GM23338 (cell line): ENCODE results near the gene SVIL. TPM values are rescaled to one million over a fixed set of nuclear protein-coding genes. Genes with fewer than 3 reads are reported as not detected.

ENCODE experiments used
- ATAC-seq: fragments of 200-7000 bp; cut with Tn5 transposase; 3 replicates; pipeline ENCODE4 v1.9.1; 2020
- DNase-seq: peaks from one replicate; pipeline ENCODE4 v3.0.0-alpha.2; 2015; ENCODE audit warnings: low spot score
- H2AFZ ChIP-seq: fragments of 200-600 bp; sonication (generic); 2 replicates; pipeline ENCODE4 v1.8.0; 2016; ENCODE audit warnings: antibody characterized with exemption, mild to moderate bottlenecking, moderate library complexity
- H3F3A ChIP-seq: fragments of 200-600 bp; sonication (generic); replicated peaks from 2 replicates; pipeline ENCODE4 v1.8.0; 2017; ENCODE audit warnings: antibody characterized with exemption, mixed run types, low read depth
- H3K27ac ChIP-seq: fragments of 200-600 bp; sonication (generic); 2 replicates; pipeline ENCODE4 v1.6.1; 2016; ENCODE audit warnings: low read depth
- H3K27me3 ChIP-seq: fragments of 200-600 bp; sonication (generic); 2 replicates; pipeline ENCODE4 v1.8.0; 2016; ENCODE audit warnings: mild to moderate bottlenecking, mixed run types, moderate library complexity; ENCODE audit not compliant: insufficient read depth
- H3K36me3 ChIP-seq: fragments of 200-600 bp; sonication (generic); 2 replicates; pipeline ENCODE4 v1.8.0; 2016; ENCODE audit warnings: mild to moderate bottlenecking; ENCODE audit not compliant: insufficient read depth
- H3K4me1 ChIP-seq: fragments of 200-600 bp; sonication (generic); 2 replicates; pipeline ENCODE4 v1.8.0; 2016; ENCODE audit warnings: mild to moderate bottlenecking, moderate library complexity; ENCODE audit not compliant: insufficient read depth
- H3K4me2 ChIP-seq: fragments of 200-600 bp; sonication (generic); 2 replicates; pipeline ENCODE4 v1.7.1; 2017; ENCODE audit warnings: mixed run types
- H3K4me3 ChIP-seq: fragments of 200-600 bp; sonication (generic); 2 replicates; pipeline ENCODE4 v1.6.1; 2016; ENCODE audit warnings: mixed run types
- H3K79me2 ChIP-seq: fragments of 200-600 bp; sonication (generic); replicated peaks from 2 replicates; pipeline ENCODE4 v1.8.0; 2017; ENCODE audit warnings: mild to moderate bottlenecking; ENCODE audit not compliant: insufficient read depth
- H3K9me2 ChIP-seq: fragments of 200-600 bp; sonication (generic); 2 replicates; pipeline ENCODE4 v1.8.0; 2017; ENCODE audit not compliant: insufficient read depth
- H4K20me1 ChIP-seq: fragments of 200-600 bp; sonication (generic); replicated peaks from 2 replicates; pipeline ENCODE4 v1.8.0; 2017; ENCODE audit warnings: mild to moderate bottlenecking; ENCODE audit not compliant: insufficient read depth
- H3K27ac Mint-ChIP-seq: 2 replicates; pipeline ENCODE4 v1.8.0; 2020; ENCODE audit warnings: inconsistent platforms, mild to moderate bottlenecking, moderate library complexity, mixed read lengths
- H3K27me3 Mint-ChIP-seq: 3 replicates; pipeline ENCODE4 v1.8.0; 2022; ENCODE audit warnings: low read depth, mild to moderate bottlenecking, moderate library complexity, mixed read lengths, inconsistent platforms; ENCODE audit not compliant: insufficient read depth, poor library complexity
- H3K36me3 Mint-ChIP-seq: 3 replicates; pipeline ENCODE4 v1.8.0; 2021; ENCODE audit warnings: low read depth, mild to moderate bottlenecking, inconsistent platforms, moderate library complexity, mixed read lengths
- H3K4me1 Mint-ChIP-seq: 3 replicates; pipeline ENCODE4 v1.8.0; 2020; ENCODE audit warnings: mild to moderate bottlenecking, inconsistent platforms, mixed read lengths
- H3K4me3 Mint-ChIP-seq: 3 replicates; pipeline ENCODE4 v1.8.0; 2021; ENCODE audit warnings: moderate library complexity, mild to moderate bottlenecking, inconsistent platforms, mixed read lengths
- H3K9me3 Mint-ChIP-seq: 3 replicates; pipeline ENCODE4 v1.8.0; 2020; ENCODE audit warnings: moderate library complexity, mild to moderate bottlenecking, inconsistent platforms, mixed read lengths
- CREB1 ChIP-seq: fragments of 250-450 bp; sonication (Bioruptor Pico); IDR thresholded peaks from 2 replicates; pipeline ENCODE4 v1.5.0; 2020; ENCODE audit warnings: low read depth, mild to moderate bottlenecking, moderate library complexity
- EZH2 ChIP-seq: fragments of 200-600 bp; sonication (generic); IDR thresholded peaks from one replicate; pipeline ENCODE4 v1.8.0; 2017; ENCODE audit warnings: antibody characterized with exemption, mild to moderate bottlenecking, low read depth; ENCODE audit not compliant: unreplicated experiment
- EZH2phosphoT487 ChIP-seq: fragments of 200-600 bp; sonication (generic); IDR thresholded peaks from one replicate; pipeline ENCODE4 v1.8.1; 2018; ENCODE audit warnings: antibody characterized with exemption; ENCODE audit not compliant: unreplicated experiment
- POLR2AphosphoS5 ChIP-seq: IDR thresholded peaks from 2 replicates; pipeline ENCODE4 v1.6.1; 2016; ENCODE audit warnings: antibody characterized with exemption, low read depth
- REST ChIP-seq: IDR thresholded peaks from one replicate; pipeline ENCODE4 v1.6.1; 2018; ENCODE audit warnings: antibody characterized with exemption; ENCODE audit not compliant: unreplicated experiment
- STAT1 ChIP-seq: IDR thresholded peaks from one replicate; pipeline ENCODE4 v1.6.1; 2016; ENCODE audit warnings: antibody characterized with exemption; ENCODE audit not compliant: unreplicated experiment
- ZNF114 ChIP-seq: fragments of 250-450 bp; sonication (Bioruptor Pico); IDR thresholded peaks from 2 replicates; pipeline ENCODE4 v1.5.0; 2020; ENCODE audit warnings: mild to moderate bottlenecking, moderate library complexity
- ZNF331 ChIP-seq: fragments of 250-450 bp; sonication (Bioruptor Pico); IDR thresholded peaks from 2 replicates; pipeline ENCODE4 v1.5.0; 2020; ENCODE audit warnings: low read depth, mild to moderate bottlenecking, moderate library complexity
- ZNF462 ChIP-seq: fragments of 250-450 bp; sonication (Bioruptor Pico); IDR thresholded peaks from 2 replicates; pipeline ENCODE4 v1.5.0; 2020; ENCODE audit warnings: mild to moderate bottlenecking, moderate library complexity
- polyA plus RNA-seq: library from polyadenylated mRNA; unstranded; fragments of >200 nt; fragmentation: Nextera tagmentation; extraction: Ambion mirVana; gene quantifications from 2 replicates; pipeline ENCODE4 v1.2.1, GENCODE V29; 2016
- total RNA-seq: library from RNA; depleted of rRNA; stranded (reverse); fragments of >200 nt; shearing (Covaris generic); gene quantifications from 2 replicates; pipeline ENCODE4 v1.2.3, GENCODE V29; 2014
- TF ChIP-seq, protein P1 (sequence below): IDR thresholded peaks from 2 replicates; pipeline ENCODE4 v1.6.1; 2016; ENCODE audit warnings: antibody characterized with exemption

SVIL gene
- total and polyA plus RNA-seq, 2 experiments from 2014 or later: 8.8 to 34.9 TPM

GRCh38 chr10:29569795-29570194, 65.0 kb downstream of the SVIL start:
- Histone ChIP-seq H3K79me2 (no peaks in the 10 kb centered on the region), H3K4me3 (no peak overlapping the region), H3K27ac (no peak overlapping the region), H3K27me3 (no peaks in the 10 kb centered on the region), H3K9me2 (no peaks in the 10 kb centered on the region), H2AFZ (no peak overlapping the region), H3K36me3 (no peaks in the 10 kb centered on the region), H4K20me1 (no peaks in the 10 kb centered on the region), H3K4me1 (peaks cover 19% of the 10 kb centered on the region), H3F3A (no peaks in the 10 kb centered on the region), H3K4me2 (0 out of 2 replicates have a peak overlapping the region, but pooled peaks have one; percentile 5)
- Mint-ChIP-seq H3K4me3 (no peak overlapping the region), H3K27me3 (peaks cover 4% of the 10 kb centered on the region), H3K9me3 (no peaks in the 10 kb centered on the region; the same call in 2 of the 3 replicates), H3K27ac (no peak overlapping the region; the same call in 1 of the 2 replicates), H3K36me3 (no peaks in the 10 kb centered on the region), H3K4me1 (peaks cover 41% of the 10 kb centered on the region)
- TF ChIP-seq EZH2 (no peak), POLR2AphosphoS5 (no peak)
- ATAC-seq: no peak
- DNase-seq: no peak

DNA sequence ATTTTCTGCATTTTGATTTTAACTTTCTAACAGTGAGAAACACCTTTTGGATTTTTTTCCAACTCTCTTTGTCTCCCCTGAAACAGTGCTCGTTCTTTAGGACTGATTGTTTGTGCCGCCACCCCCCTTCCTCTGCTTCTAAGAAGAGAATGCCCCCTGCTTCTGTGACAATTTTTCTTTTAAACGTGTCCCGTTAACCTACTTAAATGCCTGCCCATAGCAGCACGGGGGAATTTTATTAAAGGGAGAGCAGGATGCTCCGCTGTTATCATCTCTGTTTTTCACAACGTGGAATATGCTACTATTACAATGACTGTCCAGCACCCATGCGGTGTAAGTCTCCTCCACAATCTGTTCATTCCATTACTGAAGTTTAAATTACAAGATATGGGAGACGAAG, 67.8 kb downstream of the SVIL start:
- no peak overlapping the region for H3K27ac Mint-ChIP-seq
- no peak overlapping the region for H3K4me2 ChIP-seq
- H3K27ac ChIP-seq: no peak overlapping the region
- TF ChIP-seq REST: no peak
- TF ChIP-seq ZNF331: no peak
- no peak for TF ChIP-seq ZNF114 (CRISPR knock-in tag)
- TF ChIP-seq, protein P1, sequence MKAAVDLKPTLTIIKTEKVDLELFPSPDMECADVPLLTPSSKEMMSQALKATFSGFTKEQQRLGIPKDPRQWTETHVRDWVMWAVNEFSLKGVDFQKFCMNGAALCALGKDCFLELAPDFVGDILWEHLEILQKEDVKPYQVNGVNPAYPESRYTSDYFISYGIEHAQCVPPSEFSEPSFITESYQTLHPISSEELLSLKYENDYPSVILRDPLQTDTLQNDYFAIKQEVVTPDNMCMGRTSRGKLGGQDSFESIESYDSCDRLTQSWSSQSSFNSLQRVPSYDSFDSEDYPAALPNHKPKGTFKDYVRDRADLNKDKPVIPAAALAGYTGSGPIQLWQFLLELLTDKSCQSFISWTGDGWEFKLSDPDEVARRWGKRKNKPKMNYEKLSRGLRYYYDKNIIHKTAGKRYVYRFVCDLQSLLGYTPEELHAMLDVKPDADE: no peak
- no peak for TF ChIP-seq ZNF462 (CRISPR knock-in tag)
- TF ChIP-seq EZH2phosphoT487: no peak
- no peak for TF ChIP-seq POLR2AphosphoS5
- no peak for TF ChIP-seq CREB1 (CRISPR knock-in tag)
- TF ChIP-seq STAT1: no peak

More for the DNA sequence above, 67.8 kb downstream of the SVIL start:
- Histone ChIP-seq H3K4me1 (peaks cover 19% of the 10 kb centered on the region), H3F3A (no peaks in the 10 kb centered on the region), H3K4me3 (no peak overlapping the region), H4K20me1 (no peaks in the 10 kb centered on the region), H3K36me3 (no peaks in the 10 kb centered on the region), H3K79me2 (no peaks in the 10 kb centered on the region), H2AFZ (no peak overlapping the region), H3K9me2 (no peaks in the 10 kb centered on the region), H3K27me3 (no peaks in the 10 kb centered on the region)
- Mint-ChIP-seq H3K4me3 (no peak overlapping the region), H3K9me3 (no peaks in the 10 kb centered on the region), H3K27me3 (peaks cover 4% of the 10 kb centered on the region), H3K36me3 (no peaks in the 10 kb centered on the region), H3K4me1 (peaks cover 62% of the 10 kb centered on the region)
- no peak for DNase-seq
- ATAC-seq: no peak
